Activated CD8-positive, alpha-beta memory T cell treated with anti-CD3 and anti-CD28 coated beads for 48 hours (primary cell): Measurements from ENCODE around the gene GPAM.
"Not testable (repeated sequence)": the region's sequence is repeated elsewhere in the genome, so short reads cannot be mapped to it uniquely, and the experiment has no call there.

Experiments
- DNase-seq, 3 experiments: peaks; one replicate each; pipeline ENCODE4 v3.0.0-alpha.2; 2020; ENCODE audit warnings: low read depth in 2 of 3, low spot score in 2 of 3

GPAM gene

GRCh38 chr10:112137154-112137987 lies 46.2 kb downstream of the GPAM start:
- peak; percentile 20 to 58 (median 31) for DNase-seq

GRCh38 chr10:112136486-112137153 lies 46.9 kb downstream of the GPAM start:
- no peak for DNase-seq

GRCh38 chr10:112135604-112136003 lies 48.0 kb downstream of the GPAM start:
- DNase-seq = no peak

- DNase-seq = no peak
Observed at GRCh38 chr10:112132435-112132834, 51.1 kb downstream of the GPAM start.

GRCh38 chr10:112131996-112132395 lies 51.6 kb downstream of the GPAM start:
- DNase-seq = no peak

GRCh38 chr10:112131346-112131745 lies 52.2 kb downstream of the GPAM start:
- DNase-seq = no peak

- no peak for DNase-seq
Observed at GRCh38 chr10:112126901-112127300, 56.7 kb downstream of the GPAM start.

GRCh38 chr10:112126172-112126571 lies 57.4 kb downstream of the GPAM start:
- no peak for DNase-seq

- no peak for DNase-seq
Observed at GRCh38 chr10:112124866-112125265, 58.7 kb downstream of the GPAM start.

GRCh38 chr10:112122827-112123226 lies 60.7 kb downstream of the GPAM start:
- DNase-seq = no peak

- no peak for DNase-seq
Observed at GRCh38 chr10:112120491-112120890, 63.1 kb downstream of the GPAM start.

GRCh38 chr10:112115781-112116385 lies 67.7 kb downstream of the GPAM start:
- peak in 1 of 3 experiments; percentile 27 for DNase-seq

GRCh38 chr10:112109779-112110178 lies 73.8 kb downstream of the GPAM start:
- not testable (repeated sequence) for DNase-seq
